ENCODE measurements around the gene DSC1.

The DSC1 gene

GRCh38 chr18:31093880-31094279 lies 68.8 kb downstream of the DSC1 start:
- in situ Hi-C loops (cut with HindIII; ENCODE audit: low sequenced_read_pairs) = no loop called here
- no peak for TF ChIP-seq CTCF (IDR thresholded peaks at IDR 0.05; ENCODE audit: low read depth, low read length, missing control alignments)
- H3K4me3 ChIP-seq (ENCODE audit: low read depth, low read length) = no peak overlapping the region
- no peak for DNase-seq (ENCODE audit: low read depth)

GRCh38 chr18:31093294-31093693 lies 69.4 kb downstream of the DSC1 start:
- in situ Hi-C loops (cut with HindIII; ENCODE audit: low sequenced_read_pairs) = no loop called here
- no peak overlapping the region for H3K4me3 ChIP-seq (ENCODE audit: low read depth, low read length)
- DNase-seq (ENCODE audit: low read depth) = no peak
- no peak for TF ChIP-seq CTCF (IDR thresholded peaks at IDR 0.05; ENCODE audit: low read depth, low read length, missing control alignments)

- DNase-seq (ENCODE audit: low read depth) = no peak
- in situ Hi-C loops (cut with HindIII; ENCODE audit: low sequenced_read_pairs) = no loop called here
- no peak for TF ChIP-seq CTCF (IDR thresholded peaks at IDR 0.05; ENCODE audit: low read depth, low read length, missing control alignments)
- H3K4me3 ChIP-seq (ENCODE audit: low read depth, low read length) = no peak overlapping the region
Observed at GRCh38 chr18:31091350-31091749, 71.3 kb downstream of the DSC1 start.

GRCh38 chr18:31088532-31088931 lies 74.1 kb downstream of the DSC1 start:
- DNase-seq (ENCODE audit: low read depth) = no peak
- in situ Hi-C loops (cut with HindIII; ENCODE audit: low sequenced_read_pairs) = no loop called here
- H3K4me3 ChIP-seq (ENCODE audit: low read depth, low read length) = no peak overlapping the region
- no peak for TF ChIP-seq CTCF (IDR thresholded peaks at IDR 0.05; ENCODE audit: low read depth, low read length, missing control alignments)

- in situ Hi-C loops (cut with HindIII; ENCODE audit: low sequenced_read_pairs) = no loop called here
- DNase-seq (ENCODE audit: low read depth) = no peak
- H3K4me3 ChIP-seq (ENCODE audit: low read depth, low read length) = no peak overlapping the region
- TF ChIP-seq CTCF (IDR thresholded peaks at IDR 0.05; ENCODE audit: low read depth, low read length, missing control alignments) = no peak
Observed at GRCh38 chr18:31079973-31080372, 82.7 kb downstream of the DSC1 start.
